CD4-positive, alpha-beta T cell treated with Interleukin-15 for 4 hours (primary cell): Measurements from ENCODE around the gene KHDC3L.

Experiments
- DNase-seq: peaks from one replicate; pipeline ENCODE4 v3.0.0-alpha.2; 2020; ENCODE audit warnings: low spot score

KHDC3L gene, protein sequence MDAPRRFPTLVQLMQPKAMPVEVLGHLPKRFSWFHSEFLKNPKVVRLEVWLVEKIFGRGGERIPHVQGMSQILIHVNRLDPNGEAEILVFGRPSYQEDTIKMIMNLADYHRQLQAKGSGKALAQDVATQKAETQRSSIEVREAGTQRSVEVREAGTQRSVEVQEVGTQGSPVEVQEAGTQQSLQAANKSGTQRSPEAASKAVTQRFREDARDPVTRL

DNA sequence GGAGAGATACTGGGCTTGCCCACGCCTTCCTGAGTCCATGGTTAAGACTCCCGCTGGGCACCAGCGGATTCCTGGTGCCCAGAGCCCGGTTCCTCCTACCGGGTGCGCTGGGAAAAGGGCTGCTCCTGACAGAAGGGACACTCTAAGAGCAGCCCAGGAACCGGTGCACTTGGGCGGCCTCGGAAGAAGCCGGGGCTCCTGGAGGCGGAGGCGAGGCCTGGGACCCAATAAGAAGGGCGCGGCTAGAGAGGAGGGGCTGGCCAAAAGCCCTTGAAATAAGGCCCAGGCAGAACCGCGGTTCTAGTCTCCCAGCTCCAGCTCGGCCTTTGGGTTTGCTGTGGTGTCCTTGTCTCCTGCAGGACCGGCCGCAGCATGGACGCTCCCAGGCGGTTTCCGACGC, at the start of gene KHDC3L:
Gene KHDC3L, plus strand, starts transcription at position 301 of the 400 bp plus-strand sequence. Its CDS starts 72 bp downstream, at position 373.
- DNase-seq = no peak

DNA sequence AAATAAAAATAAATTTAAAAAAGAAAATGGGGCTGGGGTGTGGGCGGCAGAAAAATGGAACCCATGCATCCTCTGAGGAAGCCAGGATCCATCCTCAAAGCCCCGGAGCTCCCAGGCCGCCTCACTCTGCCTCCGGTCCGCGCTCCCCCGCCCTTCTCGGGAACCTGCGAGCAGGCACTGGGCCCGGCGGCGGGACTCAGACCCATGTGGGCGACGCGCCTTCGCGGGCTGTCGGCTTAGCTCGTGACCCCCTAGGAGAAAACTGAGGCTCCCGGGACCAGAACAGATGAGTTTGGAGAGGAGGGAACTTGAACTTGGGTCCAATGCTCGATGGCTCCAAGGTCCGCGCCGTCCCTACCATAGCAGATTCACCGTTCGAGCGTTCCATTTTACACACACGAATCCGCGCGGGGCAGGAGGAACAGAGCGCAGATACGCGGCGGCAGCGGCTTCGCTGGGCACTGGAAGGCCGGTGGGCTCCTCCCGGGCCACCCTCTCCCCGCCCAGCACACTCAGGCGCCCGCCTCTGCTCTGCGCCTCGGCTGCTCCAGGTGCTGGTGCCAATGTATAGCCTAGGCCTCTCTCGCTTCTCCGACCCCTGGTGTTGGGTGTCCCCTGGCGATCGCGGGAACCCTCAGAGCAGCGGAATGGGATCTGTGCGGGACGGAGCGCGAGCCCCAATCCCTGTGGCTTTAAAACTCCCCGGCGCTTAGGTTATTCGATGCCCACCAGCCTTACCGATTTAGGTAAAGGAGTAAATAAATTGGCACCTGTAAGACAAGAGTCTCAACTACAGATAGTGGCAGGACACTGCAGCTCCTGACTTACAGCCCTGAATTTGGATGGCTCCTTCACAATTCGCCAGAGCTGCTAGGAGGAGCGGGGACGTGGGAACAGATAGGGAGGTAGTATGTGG, 47.6 kb upstream of the KHDC3L start:
- DNase-seq = no peak

DNA sequence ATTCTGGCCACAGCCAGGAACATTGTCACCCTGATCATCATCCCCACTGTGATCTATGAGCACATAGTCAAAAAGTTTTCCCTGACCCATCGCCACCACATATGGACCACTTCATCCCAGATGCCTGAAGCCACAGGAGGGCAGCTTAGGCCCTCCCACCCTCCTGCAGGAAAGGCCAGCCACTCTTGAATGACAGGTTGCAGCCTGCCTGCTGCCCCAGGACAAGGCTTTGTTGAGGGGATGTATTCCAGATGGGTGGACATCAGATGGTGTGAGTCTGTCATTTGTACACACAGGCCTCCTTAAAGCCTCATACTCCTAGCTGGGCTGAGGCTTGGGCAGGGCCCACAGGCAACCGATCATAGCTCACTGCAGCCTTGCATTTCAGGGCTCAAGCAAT, 39.1 kb upstream of the KHDC3L start:
- no peak for DNase-seq

DNA sequence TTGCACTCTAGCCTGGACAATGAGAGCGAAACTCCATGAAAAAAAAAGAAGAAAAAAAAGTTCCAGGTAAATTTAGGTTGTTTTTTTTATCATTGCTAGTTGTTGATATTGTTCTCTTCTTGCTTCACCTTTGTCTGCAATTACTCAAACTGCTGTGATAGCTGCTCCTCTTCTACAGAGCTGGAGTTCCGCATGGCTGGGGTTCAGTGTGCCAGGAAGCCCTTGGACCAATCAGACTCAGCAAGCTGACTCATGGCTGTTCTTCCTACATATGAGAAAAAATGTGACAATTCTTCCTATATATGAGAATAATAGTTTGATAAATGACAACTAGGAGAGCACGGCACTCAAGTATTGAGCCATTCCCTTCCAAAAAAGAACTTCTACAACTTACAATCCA, 36.8 kb upstream of the KHDC3L start:
- DNase-seq = no peak

DNA sequence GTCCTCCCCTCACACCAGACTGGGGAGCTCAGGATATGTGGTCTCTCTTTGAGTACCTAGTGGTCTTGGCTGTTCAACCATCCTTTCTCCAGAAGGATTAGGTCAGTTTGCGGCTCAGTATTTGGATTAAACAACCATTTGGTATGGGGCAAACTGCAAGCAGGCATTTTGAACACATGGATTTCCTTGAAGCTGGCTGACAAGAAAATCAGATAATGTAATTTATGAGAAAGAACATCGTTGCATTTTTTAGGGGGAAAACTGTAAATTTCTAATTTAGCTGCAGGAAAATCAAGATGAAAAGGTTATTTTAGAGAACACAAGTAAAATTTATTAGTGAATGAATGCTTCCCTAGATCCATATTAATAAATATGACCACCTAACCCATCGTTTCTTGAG, 33.7 kb upstream of the KHDC3L start:
- no peak for DNase-seq

DNA sequence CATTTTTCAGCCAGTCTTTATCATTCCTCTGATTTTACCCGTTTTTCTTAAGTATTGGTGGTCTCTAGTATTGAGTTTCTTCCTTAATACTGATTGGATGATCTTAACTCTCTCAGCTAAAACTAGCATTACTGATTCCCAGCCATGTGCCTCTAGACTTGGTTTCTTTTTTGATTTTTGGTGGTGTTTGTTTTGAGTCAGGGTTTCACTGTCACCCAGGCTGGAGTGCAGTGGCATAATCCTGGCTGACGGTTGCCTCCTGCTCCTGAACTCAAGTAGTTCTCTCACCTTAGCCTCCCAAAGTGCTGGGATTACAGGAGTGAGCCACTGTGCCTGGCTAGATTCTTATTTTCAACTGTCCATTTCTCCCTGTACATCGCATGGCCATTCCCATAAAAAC, 33.3 kb upstream of the KHDC3L start:
- DNase-seq = no peak

DNA sequence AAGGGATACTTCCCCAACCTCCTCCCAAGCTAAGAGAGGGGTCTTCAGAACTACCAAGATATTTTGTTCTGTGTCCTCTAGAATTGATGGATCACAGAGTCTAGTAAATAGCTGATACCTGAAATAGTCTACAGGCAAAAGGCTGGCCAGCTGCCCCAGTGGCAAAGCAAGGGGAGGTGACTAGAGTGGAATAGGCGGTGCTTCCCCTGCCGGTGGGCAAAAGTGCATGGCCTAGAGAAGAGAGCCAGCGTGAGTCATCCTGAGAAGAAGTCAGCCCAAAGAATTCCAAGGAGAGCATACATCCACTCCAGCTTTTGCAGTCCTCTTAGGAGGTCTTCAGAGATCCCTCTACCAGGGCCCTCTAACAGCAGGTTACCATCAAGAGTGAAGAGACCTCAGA, 23.1 kb upstream of the KHDC3L start:
- DNase-seq = no peak

DNA sequence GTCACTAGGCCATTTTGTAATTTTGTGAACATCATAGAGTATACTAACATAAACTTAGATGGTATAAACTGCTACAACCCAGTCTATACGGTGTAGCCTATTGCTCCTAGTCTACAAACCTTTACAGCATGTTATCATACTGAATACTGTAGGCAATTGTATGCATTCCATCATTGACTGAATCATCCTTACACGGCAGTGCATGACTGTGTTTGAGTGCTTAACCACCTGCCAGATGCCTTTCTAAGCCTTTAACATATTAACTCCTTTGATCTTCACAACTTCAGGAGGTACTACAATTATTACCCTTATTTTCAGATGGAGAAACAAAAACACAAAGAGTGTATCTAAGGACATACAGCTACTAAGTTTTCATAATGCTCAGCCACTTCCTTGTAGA, 22.4 kb upstream of the KHDC3L start:
- no peak for DNase-seq

DNA sequence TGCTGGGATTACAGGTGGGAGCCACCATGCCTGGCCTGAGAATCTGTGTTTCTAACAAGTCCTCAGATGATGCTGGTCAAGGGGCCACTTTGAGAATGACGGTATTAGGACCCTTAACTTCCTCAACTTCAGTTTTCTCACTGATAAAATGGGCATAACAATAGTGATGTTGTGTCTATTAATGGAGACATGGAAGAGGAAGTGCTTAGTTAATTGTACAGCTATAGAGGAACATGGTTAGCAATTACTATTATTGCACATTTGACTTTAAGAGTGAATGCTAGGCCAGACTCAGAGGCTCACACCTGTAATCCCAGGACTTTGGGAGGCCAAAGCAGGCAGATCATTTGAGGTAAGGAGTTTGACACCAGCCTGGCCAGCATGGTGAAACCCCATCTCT, 21.1 kb upstream of the KHDC3L start:
- DNase-seq = no peak

DNA sequence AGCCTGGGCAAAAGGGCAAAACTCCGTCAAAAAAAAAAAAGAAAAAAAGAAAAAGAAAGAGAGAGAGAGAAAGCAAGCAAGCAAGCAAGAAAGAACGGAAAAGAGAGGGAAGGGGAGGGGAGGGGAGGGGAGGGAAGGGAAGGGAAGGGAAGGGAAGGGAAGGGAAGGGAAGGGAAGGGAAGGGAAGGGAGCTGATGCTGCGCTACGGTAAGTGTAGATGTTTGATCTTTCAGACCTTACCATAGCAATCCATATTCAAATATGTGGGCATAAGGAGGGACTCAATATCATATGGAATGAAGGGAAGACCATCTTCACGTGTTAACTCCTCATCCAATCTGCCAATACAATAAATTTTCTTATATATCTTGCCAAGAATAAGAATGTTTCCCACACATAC, 20.3 kb upstream of the KHDC3L start:
- no peak for DNase-seq

DNA sequence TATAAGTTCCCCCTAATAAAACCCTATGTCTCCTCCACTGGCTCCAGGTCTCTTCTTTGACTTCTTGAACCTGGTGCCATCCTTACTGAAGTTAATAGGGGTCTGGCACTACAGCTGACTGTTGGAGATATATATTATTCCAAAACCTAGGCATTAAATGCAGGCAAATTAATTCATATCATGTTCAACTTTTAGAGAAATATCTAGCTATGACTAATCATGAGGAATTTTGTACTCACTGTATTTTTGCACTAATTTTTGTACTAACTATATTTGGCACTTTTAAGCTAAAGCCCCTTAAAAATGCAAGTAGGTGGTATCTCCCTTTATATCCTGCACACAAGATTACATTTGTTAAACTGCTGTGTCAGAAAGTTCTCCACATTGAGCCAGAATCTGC, 19.3 kb upstream of the KHDC3L start:
- DNase-seq = no peak

DNA sequence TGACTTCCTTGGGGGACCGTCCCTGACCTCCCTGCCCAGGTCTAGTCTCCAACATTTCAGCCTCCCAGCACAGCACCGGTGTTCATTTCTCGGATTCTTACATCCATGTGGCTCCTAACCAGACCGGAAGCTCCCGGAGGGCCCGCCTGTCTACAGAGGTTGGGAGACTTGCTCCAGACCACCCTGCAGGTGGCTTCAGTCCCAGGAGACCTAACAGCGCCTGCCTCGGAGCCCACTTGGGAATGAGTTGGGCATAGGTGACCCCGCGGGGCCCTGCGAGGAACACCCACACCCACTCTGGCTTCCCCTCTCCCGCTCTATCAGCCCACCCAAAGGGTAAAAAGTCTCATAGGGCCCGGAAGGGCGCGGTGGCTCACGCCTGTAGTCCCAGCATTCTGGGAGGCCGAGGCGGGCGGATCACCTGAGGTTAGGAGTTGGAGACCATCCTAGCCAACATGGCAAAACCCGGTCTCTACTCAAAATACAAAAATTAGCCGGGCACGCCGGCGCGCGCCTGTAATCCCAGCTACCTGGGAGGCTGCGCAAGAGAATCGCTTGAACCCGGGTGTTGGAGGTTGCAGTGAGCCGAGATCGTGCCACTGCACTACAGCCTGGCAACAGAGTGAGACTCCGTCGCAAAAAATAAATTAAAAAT, 13.8 kb upstream of the KHDC3L start:
- no peak for DNase-seq

DNA sequence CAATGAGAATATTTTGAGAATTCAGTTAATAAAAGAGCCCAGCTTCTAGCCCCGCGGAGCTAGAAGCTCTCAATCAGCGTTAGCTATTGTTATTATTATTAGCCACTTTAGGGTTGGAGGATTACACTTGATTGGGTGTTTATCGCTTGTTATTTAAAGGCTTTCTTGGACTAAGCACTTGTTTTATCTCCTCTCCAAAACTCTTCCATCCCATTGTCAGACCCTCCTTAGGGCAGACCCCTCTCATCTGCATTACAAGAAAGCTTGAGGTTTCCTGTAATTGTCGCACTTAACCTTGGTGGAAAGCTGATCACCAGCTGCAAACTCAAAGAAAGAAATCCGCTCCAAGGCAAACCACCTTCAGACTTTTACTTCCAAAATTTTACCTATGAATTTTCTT, 13.1 kb upstream of the KHDC3L start:
- no peak for DNase-seq

DNA sequence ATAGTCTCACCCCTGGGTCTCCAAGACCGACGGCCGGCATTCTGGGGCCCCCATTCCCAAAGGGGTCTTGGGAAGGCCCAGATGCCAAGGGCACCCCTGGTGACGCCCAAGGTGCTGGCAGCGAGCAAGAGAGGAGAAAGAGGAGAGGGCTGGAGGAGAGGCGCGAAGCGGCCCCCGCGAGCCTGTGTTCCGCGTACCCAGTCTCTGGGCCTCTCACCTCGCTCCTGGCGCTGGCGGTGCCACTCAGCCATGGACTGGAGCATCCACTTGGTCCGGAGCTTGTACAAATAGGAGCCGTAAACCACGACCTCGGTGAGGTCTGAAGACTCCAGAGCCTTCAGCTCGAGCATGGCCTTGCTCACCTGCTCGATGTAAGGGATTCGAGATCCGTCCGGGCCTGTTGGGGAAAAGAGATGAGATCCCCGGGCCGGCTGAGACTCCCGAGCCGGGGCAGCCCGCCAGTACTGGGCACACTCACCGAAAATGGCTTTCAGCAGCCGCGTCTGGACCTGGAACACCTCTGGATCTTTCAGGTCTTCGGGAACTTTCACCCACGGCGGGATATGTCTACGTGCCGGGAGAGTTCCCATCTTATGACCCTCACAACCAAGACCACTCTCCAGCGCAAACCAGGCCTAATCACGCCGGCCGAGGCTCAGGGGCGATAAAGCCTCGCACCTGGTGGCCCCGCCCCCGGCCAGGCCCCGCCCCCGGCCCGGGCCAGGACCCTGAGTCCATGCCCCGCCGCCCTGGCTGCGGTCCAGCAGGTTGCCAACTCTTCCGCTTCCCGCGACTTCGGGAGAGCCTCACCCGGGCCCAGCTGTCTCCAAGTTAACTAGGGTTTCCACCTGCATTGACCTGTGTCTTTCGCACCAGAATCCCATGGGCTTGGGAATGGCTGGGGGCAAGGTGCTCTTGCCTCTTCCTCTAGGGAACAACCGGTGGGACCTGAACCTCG, 8.5 kb upstream of the KHDC3L start, which contains the start of gene DPPA5:
Gene DPPA5, minus strand, starts transcription at position 641 of the 958 bp plus-strand sequence. Its CDS starts 51 bp downstream, at position 590.
- no peak for DNase-seq

DNA sequence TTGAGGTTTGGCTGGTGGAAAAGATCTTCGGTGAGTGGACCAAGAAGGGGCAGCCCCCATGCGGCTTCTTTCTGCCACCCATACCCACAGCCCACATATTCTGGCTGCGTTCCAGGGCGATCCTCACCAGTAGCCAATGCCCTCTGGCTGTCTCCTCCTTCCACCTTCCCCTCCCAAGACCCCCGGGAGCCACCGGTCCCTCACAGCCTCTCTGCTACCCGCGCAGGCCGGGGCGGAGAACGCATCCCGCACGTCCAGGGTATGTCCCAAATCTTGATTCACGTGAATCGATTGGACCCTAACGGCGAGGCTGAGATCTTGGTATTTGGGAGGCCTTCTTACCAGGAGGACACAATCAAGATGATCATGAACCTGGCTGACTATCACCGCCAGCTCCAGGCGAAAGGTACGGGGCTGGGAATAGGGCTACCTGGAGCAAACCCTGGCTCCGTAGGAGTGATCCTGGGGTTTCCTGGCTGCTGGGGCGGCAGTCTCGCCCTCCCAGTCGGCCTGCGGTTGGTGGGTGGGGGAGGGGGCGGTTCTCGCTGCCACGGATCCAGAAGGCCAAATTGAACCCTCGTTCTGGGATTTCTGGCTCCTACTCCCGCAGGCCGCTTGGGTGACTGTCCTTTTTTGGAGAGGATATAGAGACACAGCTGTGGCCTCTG, 545 bp downstream of the KHDC3L start:
- no peak for DNase-seq

DNA sequence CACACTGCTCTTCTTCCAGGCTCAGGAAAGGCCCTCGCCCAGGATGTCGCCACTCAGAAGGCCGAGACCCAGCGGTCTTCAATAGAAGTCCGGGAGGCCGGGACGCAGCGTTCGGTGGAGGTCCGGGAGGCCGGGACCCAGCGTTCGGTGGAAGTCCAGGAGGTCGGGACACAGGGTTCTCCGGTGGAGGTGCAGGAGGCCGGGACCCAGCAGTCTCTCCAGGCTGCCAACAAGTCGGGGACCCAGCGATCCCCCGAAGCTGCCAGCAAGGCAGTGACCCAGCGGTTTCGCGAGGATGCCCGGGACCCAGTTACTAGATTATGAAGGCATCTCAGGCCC, 1.0 kb downstream of the KHDC3L start:
- no peak for DNase-seq

DNA sequence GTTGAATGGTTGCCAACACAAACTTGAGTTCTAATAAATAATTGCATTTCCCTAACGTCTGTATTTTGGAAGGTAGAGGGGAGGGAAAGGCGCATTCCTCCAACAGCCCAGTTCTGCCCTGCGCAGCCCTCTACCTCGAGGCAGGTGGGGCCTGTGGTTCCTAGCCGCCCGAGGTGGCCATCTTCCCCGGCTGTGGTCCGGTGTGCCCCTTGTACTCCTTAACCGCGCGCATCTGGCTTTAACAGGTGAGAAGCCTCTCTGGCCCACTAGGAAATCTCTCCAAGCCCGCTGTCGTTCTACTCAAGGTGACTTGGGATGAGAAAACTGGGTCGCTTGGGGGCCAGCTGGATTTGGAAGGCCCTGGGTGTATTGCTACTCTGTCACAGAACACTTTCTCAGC, 1.7 kb downstream of the KHDC3L start:
- no peak for DNase-seq

DNA sequence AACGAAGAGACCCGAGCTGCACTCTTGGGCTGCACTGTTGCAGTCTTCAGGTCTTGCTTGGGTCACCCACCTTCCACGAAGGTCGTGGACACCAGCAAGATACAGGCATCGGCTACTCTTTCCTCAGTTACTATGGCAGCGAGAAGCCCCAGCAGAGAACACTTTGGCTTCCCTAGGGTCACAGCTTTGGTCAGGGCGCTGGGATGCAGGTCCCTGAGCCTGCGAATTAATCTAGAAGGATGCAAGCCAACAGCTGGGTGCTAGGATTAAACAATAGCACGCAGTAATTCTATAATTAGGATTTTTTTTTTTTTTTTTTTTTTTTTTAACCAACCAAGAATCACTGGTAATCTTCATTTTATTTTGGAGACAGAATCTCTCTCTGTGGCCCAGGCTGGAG, 2.1 kb downstream of the KHDC3L start:
- no peak for DNase-seq

DNA sequence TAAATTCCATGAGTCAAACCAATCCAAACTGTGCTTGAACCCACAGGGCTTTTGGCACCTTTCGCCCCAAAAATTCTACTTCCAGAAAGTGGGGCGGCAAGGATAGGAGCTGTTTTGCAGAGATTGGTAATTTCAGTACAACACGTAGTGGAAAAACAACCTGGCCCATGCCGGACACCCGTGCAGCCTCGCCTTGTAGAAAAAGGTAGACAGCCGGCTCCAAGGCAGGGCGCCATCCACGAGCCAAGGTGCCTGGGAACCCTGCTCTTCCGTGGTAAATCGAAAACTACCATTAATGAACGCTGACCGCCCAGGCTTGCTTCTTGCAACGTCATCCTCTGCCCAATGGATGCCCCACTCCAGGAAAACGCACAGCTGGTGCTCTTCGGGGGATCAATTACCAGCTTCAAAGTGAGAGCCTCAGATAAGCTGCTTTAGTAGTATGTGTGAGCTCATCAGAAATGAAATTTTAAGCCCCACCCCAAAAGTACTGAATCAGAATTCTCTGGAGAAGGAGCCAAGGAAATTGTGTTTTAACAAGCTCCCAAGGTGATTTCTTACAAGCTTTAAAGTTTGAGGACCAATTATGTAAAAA, 5.4 kb downstream of the KHDC3L start:
- DNase-seq = no peak

DNA sequence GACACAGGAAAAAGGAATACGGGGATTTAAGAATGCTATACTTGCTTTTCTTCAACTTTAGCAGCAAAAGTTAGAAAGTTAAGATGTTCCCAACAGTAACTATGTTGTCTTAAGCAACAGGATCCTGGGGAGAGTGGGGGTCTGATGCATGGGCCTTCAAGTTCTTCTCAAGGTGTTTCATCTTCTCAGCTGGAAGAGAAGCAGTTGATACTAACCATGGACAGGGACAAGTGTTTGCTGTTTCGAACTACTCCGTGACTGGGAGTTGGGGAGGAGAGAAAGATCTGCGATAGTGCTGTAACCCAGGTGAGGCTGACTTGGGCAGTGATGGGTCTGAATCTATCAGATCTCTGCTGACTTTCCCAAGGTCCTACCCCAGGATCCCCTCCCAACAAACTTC, 6.2 kb downstream of the KHDC3L start:
- DNase-seq = no peak

DNA sequence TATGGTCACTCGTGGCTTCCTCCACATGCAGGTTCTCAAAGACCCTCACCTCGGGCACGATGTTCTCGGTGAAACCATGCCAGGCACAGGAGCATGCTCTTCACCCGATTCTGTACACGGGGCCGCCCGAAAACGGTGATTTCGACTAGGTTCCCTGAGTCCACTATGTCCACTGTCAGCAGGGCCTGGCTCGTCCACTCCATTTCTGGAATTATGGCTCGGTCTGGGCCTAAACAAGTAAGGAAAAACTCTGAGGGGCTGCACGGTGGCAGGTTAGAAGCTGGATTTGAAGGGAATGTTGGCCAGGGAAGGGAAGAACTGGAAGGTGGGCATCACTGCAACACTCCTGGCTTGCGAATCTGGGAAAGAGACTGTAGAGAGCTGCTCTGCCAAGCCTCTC, 6.7 kb downstream of the KHDC3L start:
- DNase-seq = no peak
